Gastroesophageal sphincter (tissue), 4 donors: ENCODE measurements around the gene WBP2. TPM values are rescaled to one million over a fixed set of nuclear protein-coding genes. Genes with fewer than 3 reads are reported as not detected.
A peak's percentile ranks its signal among the peaks of the same experiment; 100 is the strongest.

ENCODE experiments used
- ATAC-seq: fragments of 150-250 bp; one replicate; pipeline ENCODE4 v1.9.1; 2016; ENCODE audit warnings: mild to moderate bottlenecking, moderate library complexity
- H3K27ac ChIP-seq, 4 donors: fragments of 200-600 bp; sonication (generic) in 3 of 4; 1 replicate in 3 of 4; 2 replicates in 1 of 4; pipeline ENCODE4 v1.5.1; 2016 to 2019
- H3K27me3 ChIP-seq: fragments of 200-600 bp; sonication (generic); one replicate; pipeline ENCODE4 v1.5.1; 2019
- H3K36me3 ChIP-seq, 2 donors: fragments of 200-600 bp; sonication (generic); one replicate each; pipeline ENCODE4 v1.5.1; 2019; ENCODE audit warnings: control low read depth in 1 of 2
- H3K4me1 ChIP-seq, 3 donors: fragments of 200-600 bp; sonication (generic); 1 replicate in 2 of 3; 2 replicates in 1 of 3; pipeline ENCODE4 v1.5.1; 2016 to 2019; ENCODE audit warnings: control low read depth in 2 of 3
- H3K4me3 ChIP-seq, 2 donors: fragments of 200-600 bp; sonication (generic); one replicate each; pipeline ENCODE4 v1.5.1; 2019; ENCODE audit warnings: mild to moderate bottlenecking in 1 of 2, moderate library complexity in 1 of 2
- H3K9me3 ChIP-seq, 3 donors: fragments of 200-600 bp; sonication (generic); one replicate each; pipeline ENCODE4 v1.5.1; 2017 to 2019; ENCODE audit warnings: control low read depth in 2 of 3
- CTCF ChIP-seq, 4 experiments: fragments of 200-600 bp in 2 of 4; fragments of 450-650 bp in 2 of 4; sonication (generic) in 1 of 4; IDR thresholded peaks; one replicate each; pipeline ENCODE4 v1.5.1; 2017 to 2019; ENCODE audit warnings: antibody characterized with exemption in 4 of 4, mild to moderate bottlenecking in 2 of 4, moderate library complexity in 2 of 4
- EP300 ChIP-seq: sonication (generic); formaldehyde crosslinking; IDR thresholded peaks from one replicate; pipeline ENCODE4 v1.6.1; 2017; ENCODE audit warnings: antibody characterized with exemption, mild to moderate bottlenecking
- POLR2A ChIP-seq, 2 donors: fragments of 450-650 bp; IDR thresholded peaks; one replicate each; pipeline ENCODE4 v1.6.1; 2017; ENCODE audit warnings: antibody characterized with exemption in 2 of 2, mild to moderate bottlenecking in 2 of 2, moderate library complexity in 1 of 2
- POLR2AphosphoS5 ChIP-seq: sonication (generic); formaldehyde crosslinking; IDR thresholded peaks from one replicate; pipeline ENCODE4 v1.6.1; 2017; ENCODE audit warnings: antibody characterized with exemption
- WGBS, 2 donors: methylation state at CpG; one replicate each; pipeline ENCODE4 v1.1.5; 2018; ENCODE audit warnings: low coverage in 1 of 2; 5-methylcytosine and 5-hydroxymethylcytosine counted together
- total RNA-seq, 4 donors: library from RNA; depleted of rRNA; stranded (reverse); fragments of >200 nt; gene quantifications; one replicate each; pipeline ENCODE4 v1.1.0, GENCODE V29; 2016

The WBP2 gene
- 10 to 100 TPM; 50.0 to 83.9 (median 57.6) TPM for total RNA-seq

GRCh38 chr17:75855310-75856061 is at the start of gene WBP2:
WBP2 (minus strand) TSS chr17:75855335; CDS start chr17:75855297, 38 bp downstream.
- peaks cover 0 to 49% (median 13%) of the 10 kb centered on the region in 3 donors for H3K4me1 ChIP-seq
- no peaks in the 10 kb centered on the region for H3K9me3 ChIP-seq
- peak; percentile 95 for ATAC-seq
- H3K36me3 ChIP-seq, result peaks cover 0 to 29% of the 10 kb centered on the region in 2 donors
- H3K27ac ChIP-seq, result peak within 1 kb of the TSS; percentile 97 to 100 (median 100)
- peak within 1 kb of the TSS; percentile 94 to 95 for H3K4me3 ChIP-seq
- TF ChIP-seq POLR2A (IDR thresholded peaks at IDR 0.05), result peak; percentile 96 to 97
- peak in 3 of 4 experiments; percentile 53 to 81 (median 57) for TF ChIP-seq CTCF (IDR thresholded peaks at IDR 0.05)
- no peak for TF ChIP-seq EP300
- TF ChIP-seq POLR2AphosphoS5, result peak; percentile 98
- no peaks in the 10 kb centered on the region for H3K27me3 ChIP-seq
- WGBS, 2 donors, result 0% methylated on average over 5 to 7 of the region's 58 CpGs

- TF ChIP-seq POLR2AphosphoS5 (no peak), POLR2A (IDR thresholded peaks at IDR 0.05) (no peak), CTCF (IDR thresholded peaks at IDR 0.05) (no peak), EP300 (no peak)
- H3K4me1 ChIP-seq, result peaks cover 0 to 35% (median 9%) of the 10 kb centered on the region in 3 donors
- H3K27me3 ChIP-seq, result no peaks in the 10 kb centered on the region
- no peak overlapping the region for H3K4me3 ChIP-seq
- H3K27ac ChIP-seq, result no peak overlapping the region
- WGBS, 2 donors, result 92 to 93% methylated on average over 4 to 5 of the region's 6 CpGs
- H3K36me3 ChIP-seq, result peaks cover 0 to 58% of the 10 kb centered on the region in 2 donors
- no peaks in the 10 kb centered on the region for H3K9me3 ChIP-seq
- no peak for ATAC-seq
These were observed 47.3 kb upstream of the WBP2 start for GRCh38 chr17:75902406-75902805.

- no peaks in the 10 kb centered on the region for H3K27me3 ChIP-seq
- no peak for ATAC-seq
- TF ChIP-seq EP300 (no peak), POLR2AphosphoS5 (no peak)
- WGBS, 2 donors, result no CpG with 5 or more reads among the region's 18 CpGs
- no peaks in the 10 kb centered on the region for H3K9me3 ChIP-seq
- peaks cover 0 to 40% (median 13%) of the 10 kb centered on the region in 3 donors for H3K4me1 ChIP-seq
- no peak overlapping the region for H3K4me3 ChIP-seq
- H3K27ac ChIP-seq, result no peak overlapping the region
- peaks cover 0 to 58% of the 10 kb centered on the region in 2 donors for H3K36me3 ChIP-seq
These were observed 46.6 kb upstream of the WBP2 start for GRCh38 chr17:75901727-75902126.

GRCh38 chr17:75900691-75901533 is 45.8 kb upstream of the WBP2 start:
- H3K27me3 ChIP-seq, result no peaks in the 10 kb centered on the region
- no peak for ATAC-seq
- no peak overlapping the region for H3K4me3 ChIP-seq
- H3K27ac ChIP-seq, result no peak overlapping the region
- TF ChIP-seq EP300 (no peak), POLR2A (IDR thresholded peaks at IDR 0.05) (no peak), POLR2AphosphoS5 (no peak), CTCF (IDR thresholded peaks at IDR 0.05) (no peak)
- H3K4me1 ChIP-seq, result peaks cover 0 to 42% (median 13%) of the 10 kb centered on the region in 3 donors
- H3K36me3 ChIP-seq, result peaks cover 0 to 58% of the 10 kb centered on the region in 2 donors
- WGBS, 2 donors, result 74 to 78% methylated on average over 4 to 5 of the region's 13 CpGs
- H3K9me3 ChIP-seq, result no peaks in the 10 kb centered on the region

GRCh38 chr17:75899767-75900468 is 44.8 kb upstream of the WBP2 start:
- no peak for ATAC-seq
- H3K36me3 ChIP-seq, result peaks cover 0 to 58% of the 10 kb centered on the region in 2 donors
- WGBS, 2 donors, result 78% methylated on average over 3 of the region's 23 CpGs; no CpG with 5 or more reads in 1 of the 2 donors
- H3K4me1 ChIP-seq, result peaks cover 0 to 43% (median 22%) of the 10 kb centered on the region in 3 donors
- no peaks in the 10 kb centered on the region for H3K27me3 ChIP-seq
- H3K27ac ChIP-seq, result no peak overlapping the region
- TF ChIP-seq EP300 (no peak), POLR2AphosphoS5 (no peak), POLR2A (IDR thresholded peaks at IDR 0.05) (no peak), CTCF (IDR thresholded peaks at IDR 0.05) (no peak)
- no peak overlapping the region for H3K4me3 ChIP-seq
- no peaks in the 10 kb centered on the region for H3K9me3 ChIP-seq
